GM23338 (cell line): ENCODE data around the gene PXDN. TPM values are rescaled to one million over a fixed set of nuclear protein-coding genes. Genes with fewer than 3 reads are reported as not detected.

ENCODE experiments used
- ATAC-seq: fragments of 200-7000 bp; cut with Tn5 transposase; 3 replicates; pipeline ENCODE4 v1.9.1; 2020
- DNase-seq: peaks from one replicate; pipeline ENCODE4 v3.0.0-alpha.2; 2015; ENCODE audit warnings: low spot score
- H2AFZ ChIP-seq: fragments of 200-600 bp; sonication (generic); 2 replicates; pipeline ENCODE4 v1.8.0; 2016; ENCODE audit warnings: antibody characterized with exemption, mild to moderate bottlenecking, moderate library complexity
- H3F3A ChIP-seq: fragments of 200-600 bp; sonication (generic); replicated peaks from 2 replicates; pipeline ENCODE4 v1.8.0; 2017; ENCODE audit warnings: antibody characterized with exemption, mixed run types, low read depth
- H3K27ac ChIP-seq: fragments of 200-600 bp; sonication (generic); 2 replicates; pipeline ENCODE4 v1.6.1; 2016; ENCODE audit warnings: low read depth
- H3K27me3 ChIP-seq: fragments of 200-600 bp; sonication (generic); 2 replicates; pipeline ENCODE4 v1.8.0; 2016; ENCODE audit warnings: mild to moderate bottlenecking, mixed run types, moderate library complexity; ENCODE audit not compliant: insufficient read depth
- H3K36me3 ChIP-seq: fragments of 200-600 bp; sonication (generic); 2 replicates; pipeline ENCODE4 v1.8.0; 2016; ENCODE audit warnings: mild to moderate bottlenecking; ENCODE audit not compliant: insufficient read depth
- H3K4me1 ChIP-seq: fragments of 200-600 bp; sonication (generic); 2 replicates; pipeline ENCODE4 v1.8.0; 2016; ENCODE audit warnings: mild to moderate bottlenecking, moderate library complexity; ENCODE audit not compliant: insufficient read depth
- H3K4me2 ChIP-seq: fragments of 200-600 bp; sonication (generic); 2 replicates; pipeline ENCODE4 v1.7.1; 2017; ENCODE audit warnings: mixed run types
- H3K4me3 ChIP-seq: fragments of 200-600 bp; sonication (generic); 2 replicates; pipeline ENCODE4 v1.6.1; 2016; ENCODE audit warnings: mixed run types
- H3K79me2 ChIP-seq: fragments of 200-600 bp; sonication (generic); replicated peaks from 2 replicates; pipeline ENCODE4 v1.8.0; 2017; ENCODE audit warnings: mild to moderate bottlenecking; ENCODE audit not compliant: insufficient read depth
- H3K9me2 ChIP-seq: fragments of 200-600 bp; sonication (generic); 2 replicates; pipeline ENCODE4 v1.8.0; 2017; ENCODE audit not compliant: insufficient read depth
- H4K20me1 ChIP-seq: fragments of 200-600 bp; sonication (generic); replicated peaks from 2 replicates; pipeline ENCODE4 v1.8.0; 2017; ENCODE audit warnings: mild to moderate bottlenecking; ENCODE audit not compliant: insufficient read depth
- H3K27ac Mint-ChIP-seq: 2 replicates; pipeline ENCODE4 v1.8.0; 2020; ENCODE audit warnings: inconsistent platforms, mild to moderate bottlenecking, moderate library complexity, mixed read lengths
- H3K27me3 Mint-ChIP-seq: 3 replicates; pipeline ENCODE4 v1.8.0; 2022; ENCODE audit warnings: low read depth, mild to moderate bottlenecking, moderate library complexity, mixed read lengths, inconsistent platforms; ENCODE audit not compliant: insufficient read depth, poor library complexity
- H3K36me3 Mint-ChIP-seq: 3 replicates; pipeline ENCODE4 v1.8.0; 2021; ENCODE audit warnings: low read depth, mild to moderate bottlenecking, inconsistent platforms, moderate library complexity, mixed read lengths
- H3K4me1 Mint-ChIP-seq: 3 replicates; pipeline ENCODE4 v1.8.0; 2020; ENCODE audit warnings: mild to moderate bottlenecking, inconsistent platforms, mixed read lengths
- H3K4me3 Mint-ChIP-seq: 3 replicates; pipeline ENCODE4 v1.8.0; 2021; ENCODE audit warnings: moderate library complexity, mild to moderate bottlenecking, inconsistent platforms, mixed read lengths
- H3K9me3 Mint-ChIP-seq: 3 replicates; pipeline ENCODE4 v1.8.0; 2020; ENCODE audit warnings: moderate library complexity, mild to moderate bottlenecking, inconsistent platforms, mixed read lengths
- CREB1 ChIP-seq: fragments of 250-450 bp; sonication (Bioruptor Pico); IDR thresholded peaks from 2 replicates; pipeline ENCODE4 v1.5.0; 2020; ENCODE audit warnings: low read depth, mild to moderate bottlenecking, moderate library complexity
- CTCF ChIP-seq, 2 experiments: fragments of 200-600 bp in 1 of 2; sonication (generic) in 1 of 2; conservative IDR thresholded peaks; 2 replicates each; pipeline versions ENCODE4 v1.5.1 to v1.6.1; 2016 to 2017; ENCODE audit warnings: antibody characterized with exemption in 2 of 2, low read depth in 2 of 2, mild to moderate bottlenecking in 2 of 2, moderate library complexity in 1 of 2
- ETS1 ChIP-seq: IDR thresholded peaks from 2 replicates; pipeline ENCODE4 v1.6.1; 2016; ENCODE audit warnings: antibody characterized with exemption
- EZH2 ChIP-seq: fragments of 200-600 bp; sonication (generic); IDR thresholded peaks from one replicate; pipeline ENCODE4 v1.8.0; 2017; ENCODE audit warnings: antibody characterized with exemption, mild to moderate bottlenecking, low read depth; ENCODE audit not compliant: unreplicated experiment
- EZH2phosphoT487 ChIP-seq: fragments of 200-600 bp; sonication (generic); IDR thresholded peaks from one replicate; pipeline ENCODE4 v1.8.1; 2018; ENCODE audit warnings: antibody characterized with exemption; ENCODE audit not compliant: unreplicated experiment
- JUNB ChIP-seq: IDR thresholded peaks from one replicate; pipeline ENCODE4 v1.6.1; 2016; ENCODE audit warnings: antibody characterized with exemption; ENCODE audit not compliant: unreplicated experiment
- NANOG ChIP-seq: IDR thresholded peaks from 2 replicates; pipeline ENCODE4 v1.6.1; 2016; ENCODE audit warnings: antibody characterized with exemption, borderline replicate concordance
- POLR2AphosphoS5 ChIP-seq: IDR thresholded peaks from 2 replicates; pipeline ENCODE4 v1.6.1; 2016; ENCODE audit warnings: antibody characterized with exemption, low read depth
- REST ChIP-seq: IDR thresholded peaks from one replicate; pipeline ENCODE4 v1.6.1; 2018; ENCODE audit warnings: antibody characterized with exemption; ENCODE audit not compliant: unreplicated experiment
- STAT1 ChIP-seq: IDR thresholded peaks from one replicate; pipeline ENCODE4 v1.6.1; 2016; ENCODE audit warnings: antibody characterized with exemption; ENCODE audit not compliant: unreplicated experiment
- ZNF114 ChIP-seq: fragments of 250-450 bp; sonication (Bioruptor Pico); IDR thresholded peaks from 2 replicates; pipeline ENCODE4 v1.5.0; 2020; ENCODE audit warnings: mild to moderate bottlenecking, moderate library complexity
- ZNF331 ChIP-seq: fragments of 250-450 bp; sonication (Bioruptor Pico); IDR thresholded peaks from 2 replicates; pipeline ENCODE4 v1.5.0; 2020; ENCODE audit warnings: low read depth, mild to moderate bottlenecking, moderate library complexity
- ZNF462 ChIP-seq: fragments of 250-450 bp; sonication (Bioruptor Pico); IDR thresholded peaks from 2 replicates; pipeline ENCODE4 v1.5.0; 2020; ENCODE audit warnings: mild to moderate bottlenecking, moderate library complexity
- polyA plus RNA-seq: library from polyadenylated mRNA; unstranded; fragments of >200 nt; fragmentation: Nextera tagmentation; extraction: Ambion mirVana; gene quantifications from 2 replicates; pipeline ENCODE4 v1.2.1, GENCODE V29; 2016
- total RNA-seq: library from RNA; depleted of rRNA; stranded (reverse); fragments of >200 nt; shearing (Covaris generic); gene quantifications from 2 replicates; pipeline ENCODE4 v1.2.3, GENCODE V29; 2014

Gene PXDN
- total and polyA plus RNA-seq, 2 experiments from 2014 or later: 42.2 to 225 TPM

- Histone ChIP-seq H3F3A (peaks cover 6% of the 10 kb centered on the region; the same call in 1 of the 2 replicates), H3K4me3 (no peak overlapping the region), H2AFZ (no peak overlapping the region), H3K36me3 (peaks cover 17% of the 10 kb centered on the region), H3K27ac (no peak overlapping the region), H3K27me3 (no peaks in the 10 kb centered on the region), H3K4me1 (no peaks in the 10 kb centered on the region), H4K20me1 (no peaks in the 10 kb centered on the region), H3K9me2 (no peaks in the 10 kb centered on the region), H3K79me2 (no peaks in the 10 kb centered on the region; the same call in 1 of the 2 replicates), H3K4me2 (no peak overlapping the region)
- Mint-ChIP-seq H3K4me1 (no peaks in the 10 kb centered on the region), H3K36me3 (peaks cover 38% of the 10 kb centered on the region), H3K27me3 (peaks cover 2% of the 10 kb centered on the region), H3K4me3 (no peak overlapping the region), H3K27ac (no peak overlapping the region), H3K9me3 (no peaks in the 10 kb centered on the region; the same call in 2 of the 3 replicates)
- DNase-seq (no peak), ATAC-seq (peak; percentile 66)
- TF ChIP-seq JUNB (no peak), ETS1 (no peak), ZNF462 (no peak), EZH2 (no peak), CTCF (conservative IDR thresholded peaks at IDR 0.05; ENCODE audit: low read depth in 2 of 2) (no peak), ZNF331 (CRISPR knock-in tag) (no peak), EZH2phosphoT487 (no peak), STAT1 (no peak), CREB1 (CRISPR knock-in tag) (no peak), ZNF114 (CRISPR knock-in tag) (no peak), NANOG (no peak), REST (no peak), POLR2AphosphoS5 (no peak)
Measured at GRCh38 chr2:1678609-1679008, 65.7 kb downstream of the PXDN start.
